PC-3 (cell line): ENCODE measurements around the gene TNFRSF12A. TPM values are rescaled to one million over a fixed set of nuclear protein-coding genes. Genes with fewer than 3 reads are reported as not detected.

ENCODE experiments used
- ATAC-seq: fragments of 200-7000 bp; cut with Tn5 transposase; 2 replicates; pipeline ENCODE4 v1.9.1; 2020; ENCODE audit warnings: mild to moderate bottlenecking, moderate library complexity
- BruUV-seq: library from RNA; stranded (reverse); fragments of 400-500 nt; replicated peaks from 2 replicates; lab custom pipeline; 2021; lab: Mats Ljungman, UMichigan
- CTCF ChIA-PET: fragments of 300-600 bp; sonication (Branson Sonifier 250); formaldehyde crosslinking; loops from one replicate; lab custom pipeline; 2022; ENCODE audit warnings: antibody characterized with exemption; lab: Charles Lee
- POLR2A ChIA-PET: fragments of 300-600 bp; sonication (Branson Sonifier 250); formaldehyde crosslinking; loops from one replicate; lab custom pipeline; 2022; ENCODE audit warnings: antibody characterized with exemption; ENCODE audit not compliant: unreplicated experiment; lab: Charles Lee
- DNase-seq: peaks from one replicate; pipeline ENCODE4 v3.0.0-alpha.2; 2015
- H2AFZ ChIP-seq: fragments of 300-600 bp; sonication (generic); 2 replicates; pipeline ENCODE4 v1.6.0; 2016; ENCODE audit warnings: antibody characterized with exemption, low read length
- H3F3A ChIP-seq: fragments of 300-600 bp; sonication (generic); one replicate; pipeline ENCODE4 v1.6.0; 2017; ENCODE audit warnings: antibody characterized with exemption, low read length, control low read depth, mild to moderate bottlenecking; ENCODE audit not compliant: unreplicated experiment
- H3K27ac ChIP-seq: fragments of 300-600 bp; sonication (generic); 2 replicates; pipeline ENCODE4 v1.5.1; 2016; ENCODE audit warnings: mild to moderate bottlenecking, low read length
- H3K27me3 ChIP-seq: fragments of 300-600 bp; sonication (generic); 2 replicates; pipeline ENCODE4 v1.6.1; 2016; ENCODE audit warnings: low read length, mixed read lengths
- H3K36me3 ChIP-seq: fragments of 300-600 bp; sonication (generic); 2 replicates; pipeline ENCODE4 v1.6.1; 2016; ENCODE audit warnings: low read depth, mixed run types, low read length, mixed read lengths
- H3K4me1 ChIP-seq: fragments of 300-600 bp; sonication (generic); 2 replicates; pipeline ENCODE4 v1.5.1; 2016; ENCODE audit warnings: low read length; ENCODE audit not compliant: insufficient read depth
- H3K4me2 ChIP-seq: fragments of 300-600 bp; sonication (generic); 2 replicates; pipeline ENCODE4 v1.6.0; 2016; ENCODE audit warnings: low read length
- H3K4me3 ChIP-seq: fragments of 300-600 bp; sonication (generic); 2 replicates; pipeline ENCODE4 v1.5.1; 2016; ENCODE audit warnings: mild to moderate bottlenecking, low read length, mixed read lengths
- H3K79me2 ChIP-seq: fragments of 300-600 bp; sonication (generic); 2 replicates; pipeline ENCODE4 v1.6.1; 2017; ENCODE audit warnings: low read length, mixed read lengths
- H3K9ac ChIP-seq: fragments of 300-600 bp; sonication (generic); 2 replicates; pipeline ENCODE4 v1.6.0; 2016; ENCODE audit warnings: mild to moderate bottlenecking, low read length
- H3K9me2 ChIP-seq: fragments of 300-600 bp; sonication (generic); replicated peaks from 2 replicates; pipeline ENCODE4 v1.6.1; 2016; ENCODE audit warnings: mixed run types, low read length, mixed read lengths
- H3K9me3 ChIP-seq: fragments of 300-600 bp; sonication (generic); 2 replicates; pipeline ENCODE4 v1.6.1; 2016; ENCODE audit warnings: low read length, mixed read lengths
- H4K20me1 ChIP-seq: fragments of 300-600 bp; sonication (generic); 2 replicates; pipeline ENCODE4 v1.6.1; 2016; ENCODE audit warnings: low read length, mixed read lengths
- EZH2 ChIP-seq: fragments of 300-600 bp; sonication (generic); IDR thresholded peaks from one replicate; pipeline ENCODE4 v1.6.1; 2017; ENCODE audit warnings: antibody characterized with exemption, mild to moderate bottlenecking, low read length; ENCODE audit not compliant: unreplicated experiment
- EZH2phosphoT487 ChIP-seq: fragments of 300-600 bp; sonication (generic); IDR thresholded peaks from 2 replicates; pipeline ENCODE4 v1.6.1; 2018; ENCODE audit warnings: mild to moderate bottlenecking, antibody characterized with exemption, low read length, borderline replicate concordance
- intact Hi-C: fragments of 100-400 bp; cut with micrococcal nuclease; formaldehyde crosslinking; loops from 2 replicates; pipeline ENCODE4 v1.9.0; 2023
- total RNA-seq: library from RNA; depleted of rRNA; stranded (reverse); fragments of >200 nt; gene quantifications from 2 replicates; pipeline ENCODE4 v1.2.3, GENCODE V29; 2014
- TF ChIP-seq, protein P1 (sequence below): fragments of 300-600 bp; sonication (generic); conservative IDR thresholded peaks from 2 replicates; pipeline ENCODE4 v1.5.1; 2017; ENCODE audit warnings: antibody characterized with exemption, low read depth, mild to moderate bottlenecking, low read length

The TNFRSF12A gene
- total RNA-seq, 1 experiment from 2014 or later: 713 TPM

DNA sequence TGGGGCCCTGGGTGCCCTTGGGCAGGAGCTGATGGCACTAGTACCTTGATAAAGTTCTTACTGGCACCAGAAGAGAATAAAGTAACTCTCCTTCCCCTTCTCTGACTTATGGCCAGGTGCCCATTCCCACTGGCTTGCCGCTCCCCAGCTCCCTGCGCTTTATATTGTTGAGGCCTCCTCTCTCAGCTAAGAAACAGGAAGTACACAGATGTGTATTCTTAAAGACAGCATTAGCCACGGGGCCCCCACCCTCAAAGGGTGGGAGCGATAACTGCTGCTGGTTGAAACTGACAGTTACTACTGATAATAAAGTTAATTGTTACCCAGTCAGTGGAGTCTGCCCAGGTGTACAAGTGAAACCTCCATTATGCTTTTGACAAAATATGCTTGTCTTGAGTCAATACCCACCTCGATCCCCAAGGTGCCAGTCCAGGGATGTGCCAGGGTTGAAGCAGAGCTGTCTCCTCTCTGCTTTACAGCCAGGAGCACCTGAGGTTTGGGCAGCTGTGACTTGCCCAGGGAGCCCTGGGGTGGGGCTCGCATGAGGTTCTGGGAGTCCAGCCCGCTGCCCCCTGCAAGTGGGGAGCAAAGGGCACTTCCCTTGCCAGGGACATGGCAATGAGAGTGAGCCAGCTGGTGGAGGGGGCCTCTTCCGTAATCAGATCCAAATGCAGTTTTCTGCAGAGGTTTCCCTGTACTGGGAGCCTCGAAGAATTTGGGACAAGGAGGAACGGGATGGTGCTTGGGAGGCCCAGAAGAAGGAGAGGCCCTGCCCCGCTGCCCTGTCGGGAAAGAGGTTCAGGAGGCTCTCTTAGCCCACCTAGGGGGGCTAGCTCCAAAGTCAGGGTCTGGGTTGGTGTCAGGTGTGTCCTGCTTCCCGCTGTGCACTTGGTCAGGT lies 12.9 kb upstream of the TNFRSF12A start:
- H3K4me1 ChIP-seq: peaks cover 24% of the 10 kb centered on the region
- POLR2A ChIA-PET: no interaction called here

DNA sequence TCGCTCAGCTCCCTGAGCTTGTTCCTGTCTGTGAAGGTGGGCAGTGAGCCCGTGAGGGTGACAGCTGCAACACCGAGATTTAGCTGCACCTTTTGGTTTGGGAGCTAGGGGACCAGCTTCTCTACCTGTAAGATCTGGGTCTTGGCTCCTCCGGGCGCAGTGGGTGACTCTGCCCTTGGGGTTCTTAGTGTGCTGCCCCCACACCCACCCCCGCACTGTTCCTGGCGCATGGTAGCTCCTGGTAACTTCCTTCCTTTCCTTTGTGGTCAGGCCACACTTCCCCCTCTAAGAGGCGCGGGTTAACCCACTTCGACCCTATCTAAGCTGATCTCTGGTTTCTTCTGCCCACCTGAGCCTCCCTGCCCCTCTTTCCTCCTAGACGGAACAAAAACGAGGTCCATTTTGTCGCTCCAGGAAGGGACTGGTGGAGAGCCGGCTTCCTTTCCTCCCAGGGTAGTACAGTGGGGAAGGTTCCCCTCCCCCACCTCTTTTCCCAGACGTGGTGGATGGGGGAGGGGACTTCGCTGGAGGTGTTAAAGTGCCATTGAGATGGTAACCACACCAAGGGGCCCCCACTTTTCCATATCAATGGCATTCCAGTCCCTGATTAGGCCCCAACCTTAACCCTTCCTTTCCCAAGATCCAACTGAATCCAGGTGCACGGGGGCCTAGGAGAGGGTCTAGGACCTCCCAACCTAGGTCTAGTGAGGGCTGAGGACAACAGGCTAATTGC lies 12.0 kb upstream of the TNFRSF12A start:
- Histone ChIP-seq H3K36me3 (no peaks in the 10 kb centered on the region), H4K20me1 (no peaks in the 10 kb centered on the region), H3K27ac (no peak overlapping the region), H3K9me2 (no peaks in the 10 kb centered on the region), H3K9me3 (no peaks in the 10 kb centered on the region), H3K4me1 (peaks cover 30% of the 10 kb centered on the region), H3K79me2 (0 out of 2 replicates have a peak, but pooled peaks cover 3% of the 10 kb centered on the region), H3K4me3 (no peak overlapping the region), H3K4me2 (no peak overlapping the region), H3K27me3 (no peaks in the 10 kb centered on the region), H3K9ac (no peak overlapping the region), H3F3A (no peaks in the 10 kb centered on the region), H2AFZ (no peak overlapping the region)
- BruUV-seq: no TSS peak
- ChIA-PET POLR2A (no interaction called here), CTCF (no interaction called here)
- intact Hi-C loops: no loop called here
- ATAC-seq (no peak), DNase-seq (no peak)
- TF ChIP-seq, protein P1, sequence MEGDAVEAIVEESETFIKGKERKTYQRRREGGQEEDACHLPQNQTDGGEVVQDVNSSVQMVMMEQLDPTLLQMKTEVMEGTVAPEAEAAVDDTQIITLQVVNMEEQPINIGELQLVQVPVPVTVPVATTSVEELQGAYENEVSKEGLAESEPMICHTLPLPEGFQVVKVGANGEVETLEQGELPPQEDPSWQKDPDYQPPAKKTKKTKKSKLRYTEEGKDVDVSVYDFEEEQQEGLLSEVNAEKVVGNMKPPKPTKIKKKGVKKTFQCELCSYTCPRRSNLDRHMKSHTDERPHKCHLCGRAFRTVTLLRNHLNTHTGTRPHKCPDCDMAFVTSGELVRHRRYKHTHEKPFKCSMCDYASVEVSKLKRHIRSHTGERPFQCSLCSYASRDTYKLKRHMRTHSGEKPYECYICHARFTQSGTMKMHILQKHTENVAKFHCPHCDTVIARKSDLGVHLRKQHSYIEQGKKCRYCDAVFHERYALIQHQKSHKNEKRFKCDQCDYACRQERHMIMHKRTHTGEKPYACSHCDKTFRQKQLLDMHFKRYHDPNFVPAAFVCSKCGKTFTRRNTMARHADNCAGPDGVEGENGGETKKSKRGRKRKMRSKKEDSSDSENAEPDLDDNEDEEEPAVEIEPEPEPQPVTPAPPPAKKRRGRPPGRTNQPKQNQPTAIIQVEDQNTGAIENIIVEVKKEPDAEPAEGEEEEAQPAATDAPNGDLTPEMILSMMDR: no peak
- no peak for TF ChIP-seq EZH2phosphoT487
- TF ChIP-seq EZH2: no peak

More for the DNA sequence above, 12.9 kb upstream of the TNFRSF12A start:
- Histone ChIP-seq H3K4me3 (no peak overlapping the region), H3K4me2 (no peak overlapping the region), H3K9me2 (no peaks in the 10 kb centered on the region), H4K20me1 (no peaks in the 10 kb centered on the region), H3K27me3 (no peaks in the 10 kb centered on the region), H3K27ac (no peak overlapping the region), H3F3A (no peaks in the 10 kb centered on the region), H2AFZ (no peak overlapping the region), H3K36me3 (no peaks in the 10 kb centered on the region), H3K9ac (no peak overlapping the region), H3K9me3 (no peaks in the 10 kb centered on the region), H3K79me2 (0 out of 2 replicates have a peak, but pooled peaks cover 3% of the 10 kb centered on the region)
- no peak for ATAC-seq
- no TSS peak for BruUV-seq
- CTCF ChIA-PET: no interaction called here
- TF ChIP-seq, protein P1: no peak
- TF ChIP-seq EZH2 (no peak), EZH2phosphoT487 (no peak)
- intact Hi-C loops: no loop called here
- DNase-seq: no peak
